ENCODE data around the gene SLC12A8.

DNA sequence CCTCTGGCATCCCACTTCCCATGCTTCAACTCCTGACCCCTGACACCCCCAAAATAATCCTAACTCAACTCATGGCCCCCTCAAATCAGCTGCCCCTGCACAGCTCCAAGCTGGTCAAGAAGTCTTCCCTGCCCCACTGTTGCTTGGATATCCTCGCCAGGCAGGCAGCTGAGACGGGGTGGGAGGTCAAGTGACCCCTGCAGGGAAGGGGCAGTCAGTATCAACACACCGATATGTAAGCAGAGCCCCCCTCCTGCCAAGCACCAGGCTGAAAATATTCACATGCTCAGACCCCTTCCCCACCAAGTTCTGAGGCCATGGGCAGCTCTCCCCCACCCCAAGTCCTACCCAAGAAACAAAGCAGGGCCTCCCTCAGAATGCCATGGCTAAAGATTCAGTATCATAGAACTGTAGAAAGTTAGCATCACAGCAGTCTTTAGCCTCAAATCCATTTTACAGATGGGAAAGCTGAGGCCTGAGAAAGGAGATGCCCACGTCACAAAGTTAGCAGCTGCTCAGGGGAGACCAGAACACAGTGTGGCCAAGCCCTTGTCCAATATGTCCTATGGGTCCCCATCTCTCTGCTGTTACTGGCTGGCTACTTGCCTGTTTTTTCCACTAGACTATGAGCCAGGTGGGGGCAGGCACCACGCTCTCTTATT is 67.8 kb downstream of the SLC12A8 start:
- TF ChIP-seq, protein P1, sequence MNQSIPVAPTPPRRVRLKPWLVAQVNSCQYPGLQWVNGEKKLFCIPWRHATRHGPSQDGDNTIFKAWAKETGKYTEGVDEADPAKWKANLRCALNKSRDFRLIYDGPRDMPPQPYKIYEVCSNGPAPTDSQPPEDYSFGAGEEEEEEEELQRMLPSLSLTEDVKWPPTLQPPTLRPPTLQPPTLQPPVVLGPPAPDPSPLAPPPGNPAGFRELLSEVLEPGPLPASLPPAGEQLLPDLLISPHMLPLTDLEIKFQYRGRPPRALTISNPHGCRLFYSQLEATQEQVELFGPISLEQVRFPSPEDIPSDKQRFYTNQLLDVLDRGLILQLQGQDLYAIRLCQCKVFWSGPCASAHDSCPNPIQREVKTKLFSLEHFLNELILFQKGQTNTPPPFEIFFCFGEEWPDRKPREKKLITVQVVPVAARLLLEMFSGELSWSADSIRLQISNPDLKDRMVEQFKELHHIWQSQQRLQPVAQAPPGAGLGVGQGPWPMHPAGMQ (IDR thresholded peaks at IDR 0.05; ENCODE audit: borderline replicate concordance), result no peak
- TF ChIP-seq EZH2 (IDR thresholded peaks at IDR 0.05; ENCODE audit: borderline replicate concordance, control insufficient read depth, low read depth, low read length) (no peak), CREB1 (IDR thresholded peaks at IDR 0.05; ENCODE audit: low read depth) (no peak), CBX3 (IDR thresholded peaks at IDR 0.05; ENCODE audit: borderline replicate concordance, low read depth) (no peak), POLR2A (IDR thresholded peaks at IDR 0.05; ENCODE audit: low read depth, low read length) (no peak), RCOR1 (conservative IDR thresholded peaks at IDR 0.05; ENCODE audit: low read depth, low read length) (no peak), NRF1 (conservative IDR thresholded peaks at IDR 0.05; ENCODE audit: low read depth, low read length) (no peak), TARDBP (IDR thresholded peaks at IDR 0.05; ENCODE audit: borderline replicate concordance) (no peak), WRNIP1 (IDR thresholded peaks at IDR 0.05; ENCODE audit: borderline replicate concordance, low read depth, low read length) (no peak)
- TF ChIP-seq, protein P2, sequence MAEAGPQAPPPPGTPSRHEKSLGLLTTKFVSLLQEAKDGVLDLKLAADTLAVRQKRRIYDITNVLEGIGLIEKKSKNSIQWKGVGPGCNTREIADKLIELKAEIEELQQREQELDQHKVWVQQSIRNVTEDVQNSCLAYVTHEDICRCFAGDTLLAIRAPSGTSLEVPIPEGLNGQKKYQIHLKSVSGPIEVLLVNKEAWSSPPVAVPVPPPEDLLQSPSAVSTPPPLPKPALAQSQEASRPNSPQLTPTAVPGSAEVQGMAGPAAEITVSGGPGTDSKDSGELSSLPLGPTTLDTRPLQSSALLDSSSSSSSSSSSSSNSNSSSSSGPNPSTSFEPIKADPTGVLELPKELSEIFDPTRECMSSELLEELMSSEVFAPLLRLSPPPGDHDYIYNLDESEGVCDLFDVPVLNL (IDR thresholded peaks at IDR 0.05; ENCODE audit: low read depth, low read length), result no peak
- TF ChIP-seq, protein P3, sequence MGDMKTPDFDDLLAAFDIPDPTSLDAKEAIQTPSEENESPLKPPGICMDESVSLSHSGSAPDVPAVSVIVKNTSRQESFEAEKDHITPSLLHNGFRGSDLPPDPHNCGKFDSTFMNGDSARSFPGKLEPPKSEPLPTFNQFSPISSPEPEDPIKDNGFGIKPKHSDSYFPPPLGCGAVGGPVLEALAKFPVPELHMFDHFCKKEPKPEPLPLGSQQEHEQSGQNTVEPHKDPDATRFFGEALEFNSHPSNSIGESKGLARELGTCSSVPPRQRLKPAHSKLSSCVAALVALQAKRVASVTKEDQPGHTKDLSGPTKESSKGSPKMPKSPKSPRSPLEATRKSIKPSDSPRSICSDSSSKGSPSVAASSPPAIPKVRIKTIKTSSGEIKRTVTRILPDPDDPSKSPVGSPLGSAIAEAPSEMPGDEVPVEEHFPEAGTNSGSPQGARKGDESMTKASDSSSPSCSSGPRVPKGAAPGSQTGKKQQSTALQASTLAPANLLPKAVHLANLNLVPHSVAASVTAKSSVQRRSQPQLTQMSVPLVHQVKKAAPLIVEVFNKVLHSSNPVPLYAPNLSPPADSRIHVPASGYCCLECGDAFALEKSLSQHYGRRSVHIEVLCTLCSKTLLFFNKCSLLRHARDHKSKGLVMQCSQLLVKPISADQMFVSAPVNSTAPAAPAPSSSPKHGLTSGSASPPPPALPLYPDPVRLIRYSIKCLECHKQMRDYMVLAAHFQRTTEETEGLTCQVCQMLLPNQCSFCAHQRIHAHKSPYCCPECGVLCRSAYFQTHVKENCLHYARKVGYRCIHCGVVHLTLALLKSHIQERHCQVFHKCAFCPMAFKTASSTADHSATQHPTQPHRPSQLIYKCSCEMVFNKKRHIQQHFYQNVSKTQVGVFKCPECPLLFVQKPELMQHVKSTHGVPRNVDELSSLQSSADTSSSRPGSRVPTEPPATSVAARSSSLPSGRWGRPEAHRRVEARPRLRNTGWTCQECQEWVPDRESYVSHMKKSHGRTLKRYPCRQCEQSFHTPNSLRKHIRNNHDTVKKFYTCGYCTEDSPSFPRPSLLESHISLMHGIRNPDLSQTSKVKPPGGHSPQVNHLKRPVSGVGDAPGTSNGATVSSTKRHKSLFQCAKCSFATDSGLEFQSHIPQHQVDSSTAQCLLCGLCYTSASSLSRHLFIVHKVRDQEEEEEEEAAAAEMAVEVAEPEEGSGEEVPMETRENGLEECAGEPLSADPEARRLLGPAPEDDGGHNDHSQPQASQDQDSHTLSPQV (IDR thresholded peaks at IDR 0.05), result no peak
- TF ChIP-seq, protein P4, sequence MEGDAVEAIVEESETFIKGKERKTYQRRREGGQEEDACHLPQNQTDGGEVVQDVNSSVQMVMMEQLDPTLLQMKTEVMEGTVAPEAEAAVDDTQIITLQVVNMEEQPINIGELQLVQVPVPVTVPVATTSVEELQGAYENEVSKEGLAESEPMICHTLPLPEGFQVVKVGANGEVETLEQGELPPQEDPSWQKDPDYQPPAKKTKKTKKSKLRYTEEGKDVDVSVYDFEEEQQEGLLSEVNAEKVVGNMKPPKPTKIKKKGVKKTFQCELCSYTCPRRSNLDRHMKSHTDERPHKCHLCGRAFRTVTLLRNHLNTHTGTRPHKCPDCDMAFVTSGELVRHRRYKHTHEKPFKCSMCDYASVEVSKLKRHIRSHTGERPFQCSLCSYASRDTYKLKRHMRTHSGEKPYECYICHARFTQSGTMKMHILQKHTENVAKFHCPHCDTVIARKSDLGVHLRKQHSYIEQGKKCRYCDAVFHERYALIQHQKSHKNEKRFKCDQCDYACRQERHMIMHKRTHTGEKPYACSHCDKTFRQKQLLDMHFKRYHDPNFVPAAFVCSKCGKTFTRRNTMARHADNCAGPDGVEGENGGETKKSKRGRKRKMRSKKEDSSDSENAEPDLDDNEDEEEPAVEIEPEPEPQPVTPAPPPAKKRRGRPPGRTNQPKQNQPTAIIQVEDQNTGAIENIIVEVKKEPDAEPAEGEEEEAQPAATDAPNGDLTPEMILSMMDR (IDR thresholded peaks at IDR 0.05 in 2 of 3, conservative IDR thresholded peaks at IDR 0.05 in 1 of 3; ENCODE audit: control insufficient read depth in 2 of 3, extremely low read depth in 1 of 3, insufficient read depth in 1 of 3, low read depth in 3 of 3, low read length in 3 of 3), result no peak
